Measurements from ENCODE around the gene PSMD11.
"Not testable (repeated sequence)": the region's sequence is repeated elsewhere in the genome, so short reads cannot be mapped to it uniquely, and the experiment has no call there.

Gene PSMD11

GRCh38 chr17:32444301-32445073 is at the start of gene PSMD11:
TSS of gene PSMD11 (plus strand) at chr17:32444510. CDS start at chr17:32444524, 14 bp downstream.
- H3K79me2 ChIP-seq (ENCODE audit: insufficient read depth, low read length) = peaks cover 42% of the 10 kb centered on the region
- H3K27me3 ChIP-seq (ENCODE audit: insufficient read depth, low read length) = no peaks in the 10 kb centered on the region
- H3K36me3 ChIP-seq (ENCODE audit: insufficient read depth, low read length) = peaks cover 33% of the 10 kb centered on the region
- peaks cover 23% of the 10 kb centered on the region for H3K4me1 ChIP-seq (ENCODE audit: insufficient read depth, low read length, severe bottlenecking)
- H3K9ac ChIP-seq (ENCODE audit: low read length) = peak within 1 kb of the TSS; percentile 97
- peak within 1 kb of the TSS; percentile 49 for H3K27ac ChIP-seq (ENCODE audit: low read depth, low read length, poor library complexity, severe bottlenecking)
- TF ChIP-seq EZH2 (IDR thresholded peaks at IDR 0.05; ENCODE audit: borderline replicate concordance, low read length) (no peak), CTCF (IDR thresholded peaks at IDR 0.05; ENCODE audit: low read length) (no peak; the same call in 1 of the 2 replicates)
- peak within 1 kb of the TSS; percentile 80 for H3K4me2 ChIP-seq (ENCODE audit: low read length)
- H3K9me3 ChIP-seq (ENCODE audit: low read length) = no peaks in the 10 kb centered on the region
- no peaks in the 10 kb centered on the region for H3F3A ChIP-seq (ENCODE audit: insufficient read depth, low read length)
- H3K9me2 ChIP-seq (ENCODE audit: low read depth, low read length) = no peaks in the 10 kb centered on the region
- no peaks in the 10 kb centered on the region for H4K20me1 ChIP-seq (ENCODE audit: insufficient read depth, low read length)
- H3K4me3 ChIP-seq (ENCODE audit: low read depth, low read length, poor library complexity, severe bottlenecking) = peak within 1 kb of the TSS; percentile 99
- H2AFZ ChIP-seq (ENCODE audit: low read length) = 0 out of 2 replicates have a peak within 1 kb of the TSS, but pooled peaks have one; percentile 5

GRCh38 chr17:32396343-32396742 is 48.0 kb upstream of the PSMD11 start:
- Histone ChIP-seq H3K79me2 (ENCODE audit: insufficient read depth, low read length) (no peaks in the 10 kb centered on the region), H2AFZ (ENCODE audit: low read length) (no peak overlapping the region), H3K4me2 (ENCODE audit: low read length) (no peak overlapping the region), H3K4me1 (ENCODE audit: insufficient read depth, low read length, severe bottlenecking) (no peaks in the 10 kb centered on the region), H3K36me3 (ENCODE audit: insufficient read depth, low read length) (no peaks in the 10 kb centered on the region), H3F3A (ENCODE audit: insufficient read depth, low read length) (no peaks in the 10 kb centered on the region), H3K27me3 (ENCODE audit: insufficient read depth, low read length) (no peaks in the 10 kb centered on the region), H4K20me1 (ENCODE audit: insufficient read depth, low read length) (no peaks in the 10 kb centered on the region), H3K9me3 (ENCODE audit: low read length) (no peaks in the 10 kb centered on the region), H3K27ac (ENCODE audit: low read depth, low read length, poor library complexity, severe bottlenecking) (no peak overlapping the region), H3K9me2 (ENCODE audit: low read depth, low read length) (no peaks in the 10 kb centered on the region), H3K4me3 (ENCODE audit: low read depth, low read length, poor library complexity, severe bottlenecking) (no peak overlapping the region), H3K9ac (ENCODE audit: low read length) (no peak overlapping the region)
- TF ChIP-seq CTCF (IDR thresholded peaks at IDR 0.05; ENCODE audit: low read length) (no peak), EZH2 (IDR thresholded peaks at IDR 0.05; ENCODE audit: borderline replicate concordance, low read length) (no peak)

GRCh38 chr17:32398946-32399345 is 45.4 kb upstream of the PSMD11 start:
- H3K27me3 ChIP-seq (ENCODE audit: insufficient read depth, low read length) = no peaks in the 10 kb centered on the region
- no peaks in the 10 kb centered on the region for H4K20me1 ChIP-seq (ENCODE audit: insufficient read depth, low read length)

GRCh38 chr17:32410085-32410484 is 34.2 kb upstream of the PSMD11 start:
- H4K20me1 ChIP-seq (ENCODE audit: insufficient read depth, low read length); H3K27ac ChIP-seq (ENCODE audit: low read depth, low read length, poor library complexity, severe bottlenecking); H3K9me3 ChIP-seq (ENCODE audit: low read length); H3K36me3 ChIP-seq (ENCODE audit: insufficient read depth, low read length); H2AFZ ChIP-seq (ENCODE audit: low read length); H3K4me3 ChIP-seq (ENCODE audit: low read depth, low read length, poor library complexity, severe bottlenecking); H3K4me2 ChIP-seq (ENCODE audit: low read length); H3K79me2 ChIP-seq (ENCODE audit: insufficient read depth, low read length); H3K9me2 ChIP-seq (ENCODE audit: low read depth, low read length); H3F3A ChIP-seq (ENCODE audit: insufficient read depth, low read length); H3K9ac ChIP-seq (ENCODE audit: low read length); H3K27me3 ChIP-seq (ENCODE audit: insufficient read depth, low read length); H3K4me1 ChIP-seq (ENCODE audit: insufficient read depth, low read length, severe bottlenecking): not testable (repeated sequence)

More at GRCh38 chr17:32398946-32399345, 45.4 kb upstream of the PSMD11 start:
- Histone ChIP-seq H3K9ac (ENCODE audit: low read length) (no peak overlapping the region), H3K36me3 (ENCODE audit: insufficient read depth, low read length) (no peaks in the 10 kb centered on the region), H3K9me2 (ENCODE audit: low read depth, low read length) (no peaks in the 10 kb centered on the region), H3K4me1 (ENCODE audit: insufficient read depth, low read length, severe bottlenecking) (no peaks in the 10 kb centered on the region), H2AFZ (ENCODE audit: low read length) (no peak overlapping the region), H3F3A (ENCODE audit: insufficient read depth, low read length) (no peaks in the 10 kb centered on the region), H3K27ac (ENCODE audit: low read depth, low read length, poor library complexity, severe bottlenecking) (no peak overlapping the region), H3K9me3 (ENCODE audit: low read length) (no peaks in the 10 kb centered on the region), H3K79me2 (ENCODE audit: insufficient read depth, low read length) (no peaks in the 10 kb centered on the region), H3K4me2 (ENCODE audit: low read length) (no peak overlapping the region), H3K4me3 (ENCODE audit: low read depth, low read length, poor library complexity, severe bottlenecking) (no peak overlapping the region)
- TF ChIP-seq EZH2 (IDR thresholded peaks at IDR 0.05; ENCODE audit: borderline replicate concordance, low read length) = no peak
- no peak for TF ChIP-seq CTCF (IDR thresholded peaks at IDR 0.05; ENCODE audit: low read length)

Measured in OCI-LY1 (cell line).